Tibial nerve (tissue), 3 donors: ENCODE data around the gene CDK3.

ENCODE experiments used
- POLR2A ChIP-seq, 2 donors: fragments of 450-650 bp; IDR thresholded peaks; one replicate each; pipeline ENCODE4 v1.6.1; 2017; ENCODE audit warnings: antibody characterized with exemption in 2 of 2, mild to moderate bottlenecking in 2 of 2, moderate library complexity in 2 of 2
- TF ChIP-seq, protein P1 (sequence below), 5 experiments: fragments of 200-600 bp in 3 of 5; fragments of 450-650 bp in 2 of 5; sonication (generic) in 3 of 5; IDR thresholded peaks; one replicate each; pipeline ENCODE4 v1.5.1; 2016 to 2019; ENCODE audit warnings: antibody characterized with exemption in 5 of 5, mild to moderate bottlenecking in 3 of 5, moderate library complexity in 2 of 5

DNA sequence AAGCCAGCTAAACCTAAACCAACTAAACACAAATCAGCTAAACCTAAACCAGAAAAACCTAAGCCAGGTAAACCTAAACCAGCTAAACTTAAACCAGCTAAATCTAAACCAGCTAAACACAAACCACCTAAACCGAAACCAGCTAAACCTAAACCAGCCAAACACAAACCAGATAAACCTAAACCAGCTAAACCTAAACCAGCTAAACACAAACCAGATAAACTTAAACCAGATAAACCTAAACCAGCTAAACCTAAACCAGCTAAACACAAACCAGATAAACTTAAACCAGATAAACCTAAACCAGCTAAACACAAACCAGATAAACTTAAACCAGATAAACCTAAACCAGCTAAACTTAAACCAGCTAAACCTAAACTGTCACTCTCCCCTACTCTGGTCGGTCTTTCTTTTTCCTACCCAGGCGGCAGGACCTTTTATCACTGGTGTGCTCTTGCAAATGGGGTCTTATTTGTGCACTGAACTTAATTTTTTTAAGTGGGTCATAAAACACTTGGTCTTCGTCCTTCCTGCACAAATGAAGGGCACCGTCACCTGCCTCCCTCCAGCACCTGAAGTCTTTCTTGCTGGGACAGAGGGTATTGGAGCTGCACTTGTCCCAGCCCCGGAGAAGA, 19.3 kb downstream of the CDK3 start:
- TF ChIP-seq, protein P1, sequence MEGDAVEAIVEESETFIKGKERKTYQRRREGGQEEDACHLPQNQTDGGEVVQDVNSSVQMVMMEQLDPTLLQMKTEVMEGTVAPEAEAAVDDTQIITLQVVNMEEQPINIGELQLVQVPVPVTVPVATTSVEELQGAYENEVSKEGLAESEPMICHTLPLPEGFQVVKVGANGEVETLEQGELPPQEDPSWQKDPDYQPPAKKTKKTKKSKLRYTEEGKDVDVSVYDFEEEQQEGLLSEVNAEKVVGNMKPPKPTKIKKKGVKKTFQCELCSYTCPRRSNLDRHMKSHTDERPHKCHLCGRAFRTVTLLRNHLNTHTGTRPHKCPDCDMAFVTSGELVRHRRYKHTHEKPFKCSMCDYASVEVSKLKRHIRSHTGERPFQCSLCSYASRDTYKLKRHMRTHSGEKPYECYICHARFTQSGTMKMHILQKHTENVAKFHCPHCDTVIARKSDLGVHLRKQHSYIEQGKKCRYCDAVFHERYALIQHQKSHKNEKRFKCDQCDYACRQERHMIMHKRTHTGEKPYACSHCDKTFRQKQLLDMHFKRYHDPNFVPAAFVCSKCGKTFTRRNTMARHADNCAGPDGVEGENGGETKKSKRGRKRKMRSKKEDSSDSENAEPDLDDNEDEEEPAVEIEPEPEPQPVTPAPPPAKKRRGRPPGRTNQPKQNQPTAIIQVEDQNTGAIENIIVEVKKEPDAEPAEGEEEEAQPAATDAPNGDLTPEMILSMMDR (IDR thresholded peaks at IDR 0.05), result no peak
- TF ChIP-seq POLR2A (IDR thresholded peaks at IDR 0.05), result no peak
